ENCODE data around the gene ZNF316.
"Not testable (repeated sequence)": the region's sequence is repeated elsewhere in the genome, so short reads cannot be mapped to it uniquely, and the experiment has no call there.

The ZNF316 gene

GRCh38 chr7:6648066-6648814, 11.1 kb downstream of the ZNF316 start:
- DNase-seq, result no peak

- no peak for DNase-seq
Observed at GRCh38 chr7:6648815-6649104, 11.6 kb downstream of the ZNF316 start.

- no peak for DNase-seq
Observed at GRCh38 chr7:6649241-6649961, 12.3 kb downstream of the ZNF316 start.

- no peak for DNase-seq
Observed at GRCh38 chr7:6650086-6650485, 13.0 kb downstream of the ZNF316 start.

GRCh38 chr7:6650521-6651011, 13.4 kb downstream of the ZNF316 start:
- DNase-seq, result no peak

- DNase-seq, result no peak
Observed at GRCh38 chr7:6651851-6652445, 14.8 kb downstream of the ZNF316 start.

GRCh38 chr7:6652446-6653011, 15.4 kb downstream of the ZNF316 start:
- DNase-seq, result no peak

GRCh38 chr7:6653071-6654003, 16.2 kb downstream of the ZNF316 start:
- DNase-seq, result no peak

- DNase-seq, result no peak
Observed at GRCh38 chr7:6654113-6654841, 17.2 kb downstream of the ZNF316 start.

GRCh38 chr7:6654842-6655610, 17.9 kb downstream of the ZNF316 start:
- DNase-seq, result no peak

GRCh38 chr7:6655636-6656385, 18.7 kb downstream of the ZNF316 start:
- DNase-seq, result no peak

GRCh38 chr7:6656413-6656812, 19.3 kb downstream of the ZNF316 start:
- no peak for DNase-seq

GRCh38 chr7:6658618-6659345, 21.7 kb downstream of the ZNF316 start:
- DNase-seq, result no peak

- DNase-seq, result not testable (repeated sequence)
Observed at GRCh38 chr7:6670851-6671250, 33.7 kb downstream of the ZNF316 start.

- DNase-seq, result no peak
Observed at GRCh38 chr7:6675807-6676405, 38.8 kb downstream of the ZNF316 start.

- DNase-seq, result no peak
Observed at GRCh38 chr7:6680146-6680545, 43.0 kb downstream of the ZNF316 start.

GRCh38 chr7:6691103-6691502, 54.0 kb downstream of the ZNF316 start:
- DNase-seq, result no peak

GRCh38 chr7:6691609-6692106, 54.5 kb downstream of the ZNF316 start:
- no peak for DNase-seq

- DNase-seq, result no peak
Observed at GRCh38 chr7:6700793-6701192, 63.7 kb downstream of the ZNF316 start.
